ENCODE measurements around the gene BMP6.
A peak's percentile ranks its signal among the peaks of the same experiment; 100 is the strongest.

Gene BMP6

DNA sequence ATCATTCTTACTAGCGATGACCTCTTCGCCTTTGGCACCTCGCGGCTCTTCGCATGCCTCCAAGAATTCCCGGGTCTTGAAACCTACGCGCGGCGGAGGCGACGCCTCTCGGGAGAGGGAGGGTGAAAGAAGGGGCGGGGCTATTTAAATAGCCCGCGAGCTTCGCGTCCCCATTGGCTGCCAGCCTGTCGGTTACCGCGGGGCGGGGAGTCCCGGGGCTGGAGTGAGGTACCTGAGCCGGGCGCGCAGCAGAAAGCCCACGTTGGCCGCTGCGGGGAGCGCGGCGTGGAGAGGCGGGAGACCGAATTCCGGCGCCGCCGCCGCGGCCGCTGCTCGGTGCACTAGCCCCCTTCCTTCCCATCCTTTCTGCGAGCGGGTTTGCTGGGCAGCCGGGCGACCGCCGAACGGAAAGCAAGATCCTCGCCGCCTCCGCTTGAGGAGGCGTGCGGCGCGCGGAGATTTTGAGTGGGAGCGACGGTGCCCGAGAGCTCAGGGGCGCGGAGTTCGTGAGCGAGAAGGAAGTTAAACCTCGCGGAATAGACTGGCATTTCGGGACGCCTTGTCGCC is at the start of gene BMP6:
TSS of gene BMP6 (plus strand) at position 251 of the 567 bp plus-strand sequence. CDS start 857 bp downstream, outside the sequence.
- peak; percentile 91 for DNase-seq

DNA sequence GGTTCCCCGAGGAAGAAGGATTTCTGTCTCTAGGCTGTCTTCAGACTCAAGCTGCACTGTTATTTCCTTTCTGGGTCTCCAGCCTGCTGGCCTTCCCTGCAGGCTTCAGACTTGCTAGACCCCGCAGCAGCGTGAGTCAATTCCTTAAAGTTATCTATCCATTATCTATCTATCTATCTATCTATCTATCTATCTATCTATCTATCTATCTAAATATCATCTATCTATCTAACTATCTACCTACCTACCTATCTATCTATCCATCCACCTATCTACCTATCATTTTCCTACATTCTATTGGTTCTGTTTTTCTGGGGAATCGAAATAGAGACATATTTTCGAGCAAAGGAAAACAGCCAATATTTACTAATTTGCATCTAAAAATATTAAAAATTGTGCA is 48.7 kb upstream of the BMP6 start:
- no peak for DNase-seq

DNA sequence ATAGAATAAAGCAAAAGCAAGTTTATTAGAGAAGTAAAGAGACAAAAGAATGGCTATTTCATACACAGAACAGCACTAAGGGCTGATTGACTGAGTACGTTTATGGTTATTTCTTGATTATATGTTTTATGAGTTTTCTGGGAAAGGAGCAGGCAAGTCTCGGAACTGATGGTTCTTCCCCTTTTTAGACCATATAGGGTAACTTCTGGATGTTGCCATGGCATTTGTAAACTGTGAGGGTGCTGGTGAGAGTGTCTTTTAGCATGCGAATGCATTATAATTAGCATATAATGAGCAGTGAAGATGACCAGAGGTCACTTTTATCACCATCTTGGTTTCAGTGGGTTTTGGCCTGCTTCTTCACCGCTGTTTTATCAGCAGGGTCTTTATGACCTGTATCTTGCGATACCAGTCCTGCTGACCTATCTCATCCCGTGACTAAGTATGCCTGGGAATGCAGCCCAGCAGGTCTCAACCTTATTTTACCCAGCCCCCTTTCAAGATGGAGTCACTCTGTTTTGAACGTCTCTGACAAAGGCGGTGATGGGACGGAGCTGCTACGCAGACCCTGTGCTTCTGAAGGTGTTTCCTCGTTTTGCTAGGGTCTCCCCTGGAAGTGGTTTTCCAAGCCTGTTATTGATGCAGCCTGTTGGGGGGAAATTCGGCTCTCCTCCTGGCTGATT is 45.4 kb upstream of the BMP6 start:
- no peak for DNase-seq

DNA sequence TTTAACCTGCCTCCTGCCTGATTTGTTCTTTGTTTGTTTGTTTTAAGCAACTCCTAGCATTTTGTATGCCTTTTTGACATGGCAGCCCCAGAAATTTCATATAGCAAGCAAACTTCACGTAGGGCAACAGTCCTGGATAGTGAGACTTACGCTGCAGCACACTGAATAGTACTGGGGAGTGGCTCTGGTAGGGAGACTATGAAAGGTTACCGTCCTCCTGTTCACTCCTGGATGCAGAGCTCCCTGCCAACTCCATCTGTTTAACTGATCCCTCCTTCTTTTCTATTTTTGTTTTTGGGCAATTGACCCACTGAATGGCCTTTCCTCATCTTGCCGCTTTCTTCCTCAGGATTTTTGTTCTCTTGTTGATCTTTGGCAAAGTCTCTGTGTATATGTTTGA is 44.5 kb upstream of the BMP6 start:
- DNase-seq: no peak

- no peak for DNase-seq
Measured at GRCh38 chr6:7684076-7684475, 41.8 kb upstream of the BMP6 start.

DNA sequence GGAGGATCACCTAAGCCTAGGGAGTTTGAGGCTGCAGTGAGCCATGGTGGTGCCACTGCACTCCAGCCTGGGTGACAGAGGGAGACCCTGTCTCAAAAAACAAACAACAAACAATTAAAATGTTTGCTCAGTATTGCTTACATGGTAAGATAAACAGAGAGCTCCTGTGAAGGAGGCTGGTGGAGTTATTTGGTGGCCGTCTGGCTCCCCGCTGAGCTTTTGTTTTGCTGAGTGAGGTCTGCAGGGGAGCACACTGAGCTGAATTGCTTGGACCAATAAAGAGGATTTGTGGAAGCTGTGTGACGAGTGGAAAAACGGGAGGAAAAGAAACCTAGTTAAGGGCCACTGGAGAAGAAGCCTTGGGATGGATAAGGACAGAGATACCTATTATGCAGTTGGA is 41.1 kb upstream of the BMP6 start:
- peak; percentile 83 for DNase-seq

GRCh38 chr6:7685276-7685675 is 40.6 kb upstream of the BMP6 start:
- no peak for DNase-seq

DNA sequence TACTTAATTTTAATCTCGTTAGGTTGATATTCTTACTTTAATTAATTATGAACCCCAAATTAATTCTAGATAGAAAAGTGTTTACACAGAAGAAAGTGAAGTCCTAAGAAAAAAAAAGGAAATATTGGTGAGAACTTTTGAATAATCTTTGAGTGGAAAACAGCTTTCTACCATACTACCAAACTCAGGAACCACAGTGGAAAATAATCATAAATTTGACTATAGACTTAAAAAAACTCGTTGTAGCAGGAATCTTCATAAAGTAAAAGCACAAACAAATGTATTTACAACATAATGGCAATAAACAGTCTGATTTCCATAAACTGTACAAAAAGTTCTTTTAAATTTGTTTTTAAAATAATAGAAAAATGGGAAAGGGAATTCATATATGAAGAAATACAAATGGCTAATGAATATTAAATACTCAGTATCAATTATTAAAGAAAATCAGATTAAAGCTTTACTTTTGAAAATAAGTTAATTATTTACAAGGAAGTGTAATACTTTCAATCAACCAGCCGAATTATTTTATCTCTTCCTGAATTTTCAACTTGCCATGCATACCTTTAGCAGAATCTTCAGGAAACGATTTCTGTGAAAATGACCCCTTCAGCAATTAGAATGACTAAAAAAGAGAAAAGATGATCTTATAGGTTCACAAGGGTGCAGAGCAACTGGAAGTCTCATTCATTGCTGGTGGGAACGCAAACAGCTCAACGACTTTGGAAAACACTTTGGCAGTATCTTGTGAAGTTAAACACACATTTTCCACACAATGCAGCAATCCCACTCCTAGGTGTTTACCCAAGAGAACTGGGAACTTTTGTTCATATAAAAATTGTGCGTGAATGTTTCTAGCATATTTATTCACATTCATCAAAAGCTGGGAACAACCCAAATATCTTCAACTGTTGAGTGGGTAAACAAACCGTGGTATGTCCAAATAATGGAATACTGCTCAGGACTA is 38.5 kb upstream of the BMP6 start:
- no peak for DNase-seq

DNA sequence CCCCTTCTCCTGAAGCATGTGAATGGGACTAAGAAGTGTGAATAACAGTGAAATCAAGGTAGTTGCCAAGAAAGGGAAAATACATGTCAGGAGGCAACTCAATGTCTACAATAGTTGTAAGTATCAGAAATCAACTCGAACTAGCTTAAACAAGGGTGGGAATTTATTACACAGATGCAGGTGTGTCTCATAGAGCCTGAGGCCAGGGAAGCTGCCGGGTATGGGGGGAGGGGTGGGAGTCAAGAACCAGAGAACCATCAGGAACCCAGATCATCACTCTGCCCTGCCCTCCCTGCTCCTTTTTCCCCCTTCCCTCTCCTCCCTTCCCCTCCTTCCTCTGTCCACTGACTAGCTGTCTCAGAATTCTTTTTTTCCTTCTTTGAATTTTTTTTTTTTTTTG is 34.9 kb upstream of the BMP6 start:
- DNase-seq: no peak

DNA sequence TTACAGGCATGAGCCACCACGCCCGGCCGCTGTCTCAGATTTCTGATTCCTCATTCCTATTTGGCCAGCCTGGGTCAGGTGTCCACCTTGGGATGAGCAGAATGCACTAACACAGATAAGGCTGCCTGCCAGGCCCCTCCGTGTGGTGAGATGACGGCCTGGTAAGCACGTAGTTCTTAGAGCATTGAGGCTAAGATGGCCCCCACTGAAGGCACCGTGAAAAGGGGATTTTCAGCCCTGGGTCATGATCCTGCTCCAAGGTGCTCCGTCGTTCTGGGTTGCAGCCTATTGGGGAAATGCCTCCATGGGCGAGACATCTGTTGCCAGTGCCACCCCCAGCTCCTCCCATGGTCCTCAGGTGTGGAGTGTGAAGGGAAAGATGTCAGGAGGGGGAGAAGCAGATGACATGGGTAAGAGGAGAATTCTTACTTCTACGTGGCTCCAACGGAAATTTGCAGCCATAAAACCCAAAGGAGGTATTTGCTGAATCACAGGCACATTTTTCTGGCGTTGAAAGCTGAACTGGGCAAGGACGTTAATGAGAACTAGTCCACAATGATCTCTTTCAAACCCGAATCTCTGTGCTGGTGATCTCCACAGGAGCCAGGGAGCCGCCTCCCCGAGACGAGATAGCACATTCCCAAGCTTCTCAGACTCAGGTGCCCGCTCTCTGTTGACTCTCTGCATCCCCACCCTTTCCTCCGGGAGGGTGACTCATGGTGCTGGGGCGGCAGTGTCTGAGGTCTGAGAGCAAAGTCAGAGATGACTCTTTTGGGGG is 34.0 kb upstream of the BMP6 start:
- DNase-seq: no peak

DNA sequence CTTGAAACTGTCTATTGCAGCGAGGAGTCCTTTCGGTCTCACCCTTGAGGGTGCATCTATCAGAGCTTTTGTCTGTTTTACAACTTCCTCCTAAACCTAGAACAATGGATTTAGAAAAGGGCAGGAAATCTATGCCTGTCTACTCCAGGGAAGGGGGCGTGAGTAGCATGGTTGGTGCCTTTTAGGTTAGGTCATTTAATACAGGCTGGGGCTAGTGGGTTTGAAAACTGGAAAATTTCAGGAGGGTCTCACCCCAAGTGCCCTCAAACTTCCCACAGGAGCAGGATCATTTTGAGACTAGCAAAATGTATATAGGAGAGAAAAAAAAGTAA is 33.5 kb upstream of the BMP6 start:
- peak; percentile 29 for DNase-seq

DNA sequence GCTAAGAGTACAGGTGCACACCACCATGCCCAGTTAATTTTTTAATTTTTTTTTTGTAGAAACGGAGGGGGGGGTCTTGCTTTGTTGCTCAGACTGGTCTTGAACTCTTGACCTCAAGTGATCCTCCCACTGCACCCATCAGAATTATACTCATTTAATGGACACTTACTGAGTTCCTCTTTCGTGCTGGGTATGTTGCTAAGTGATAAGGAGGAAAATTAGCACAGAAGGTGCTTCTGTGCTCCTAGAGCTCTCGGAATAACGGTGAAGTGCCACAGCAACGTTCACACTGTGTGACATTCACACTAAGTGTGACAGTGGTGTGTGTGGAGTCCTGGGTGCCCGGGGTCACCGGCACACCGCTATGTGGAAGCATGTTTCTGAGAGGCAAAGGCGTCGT is 32.1 kb upstream of the BMP6 start:
- no peak for DNase-seq

GRCh38 chr6:7696061-7696460 is 29.8 kb upstream of the BMP6 start:
- DNase-seq: no peak

DNA sequence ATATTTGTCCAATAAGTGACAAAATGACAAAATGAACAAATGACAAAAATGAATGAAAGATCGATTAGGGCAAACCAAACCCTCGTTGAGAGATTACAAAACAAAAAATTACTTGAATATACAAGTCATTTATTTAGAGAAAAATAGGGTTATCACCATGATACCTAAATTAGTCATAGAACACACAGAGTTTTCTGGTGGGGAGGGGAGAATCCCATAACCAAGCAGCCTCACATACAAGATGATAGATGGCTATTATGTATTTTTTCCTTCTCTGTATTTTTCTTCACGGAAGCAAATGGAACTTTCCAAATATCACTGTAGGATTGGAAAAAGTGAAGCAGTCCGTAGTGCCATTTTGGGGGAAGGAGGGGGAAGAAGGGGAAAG is 28.5 kb upstream of the BMP6 start:
- no peak for DNase-seq

GRCh38 chr6:7697820-7698623 is 27.9 kb upstream of the BMP6 start:
- DNase-seq: no peak

DNA sequence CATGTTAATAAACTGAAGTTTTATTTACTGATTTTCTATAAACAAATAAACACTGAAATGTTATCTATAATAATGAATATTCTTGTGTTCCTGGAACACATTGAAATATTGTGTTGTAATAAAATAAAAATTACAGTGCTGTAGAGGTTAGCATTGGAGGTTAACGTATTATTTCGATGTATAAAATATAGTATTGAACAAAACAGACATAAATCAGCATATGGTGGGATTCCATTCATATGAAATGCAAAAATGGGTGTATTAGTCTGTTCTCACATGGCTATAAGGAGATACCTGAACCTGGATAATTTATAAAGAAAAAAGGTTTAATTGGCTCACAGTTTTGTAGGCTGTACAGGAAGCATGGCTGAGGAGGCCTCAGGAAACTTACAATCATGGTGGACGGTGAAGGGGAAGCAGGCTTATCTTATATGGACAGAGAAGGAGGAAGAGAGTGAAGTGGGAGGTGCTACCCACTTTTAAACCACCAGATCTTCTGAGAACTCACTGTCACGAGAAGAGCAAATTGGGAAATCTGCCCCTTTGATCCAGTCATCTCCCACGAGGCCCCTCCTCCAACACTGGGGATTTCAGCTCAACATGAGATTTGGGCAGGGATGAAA is 24.6 kb upstream of the BMP6 start:
- no peak for DNase-seq

- DNase-seq: no peak
Measured at GRCh38 chr6:7703148-7703680, 22.7 kb upstream of the BMP6 start.

GRCh38 chr6:7705483-7705882 is 20.4 kb upstream of the BMP6 start:
- no peak for DNase-seq

GRCh38 chr6:7706269-7706668 is 19.6 kb upstream of the BMP6 start:
- no peak for DNase-seq

GRCh38 chr6:7707787-7708186 is 18.1 kb upstream of the BMP6 start:
- DNase-seq: no peak

GRCh38 chr6:7719364-7719850 is 6.5 kb upstream of the BMP6 start:
- no peak for DNase-seq
